Common myeloid progenitor, CD34-positive (primary cell): ENCODE data around the gene DAB2.
A peak's percentile ranks its signal among the peaks of the same experiment; 100 is the strongest.

ENCODE experiments used
- CTCF ChIA-PET: fragments of 350-600 bp; sonication (Branson Sonifier 250); formaldehyde crosslinking; loops from one replicate; lab custom pipeline; 2021; ENCODE audit warnings: antibody characterized with exemption; lab: Charles Lee
- POLR2A ChIA-PET: fragments of 350-600 bp; sonication (Branson Sonifier 250); formaldehyde crosslinking; loops from one replicate; lab custom pipeline; 2021; ENCODE audit warnings: antibody characterized with exemption; lab: Charles Lee
- DNase-seq, 3 donors: peaks; one replicate each; pipeline versions ENCODE4 v3.0.0 to v3.0.0-alpha.2; 2013
- H3K27ac ChIP-seq, 2 experiments: 1 replicate in 1 of 2; 2 replicates in 1 of 2; pipeline ENCODE4 v1.7.0; 2013; ENCODE audit warnings: inconsistent platforms in 2 of 2, low read length in 2 of 2, mild to moderate bottlenecking in 2 of 2, low read depth in 1 of 2, moderate library complexity in 1 of 2; ENCODE audit not compliant: severe bottlenecking in 2 of 2, insufficient read depth in 1 of 2, poor library complexity in 1 of 2
- H3K27me3 ChIP-seq, 5 experiments: replicated peaks in 2 of 5; 1 replicate in 3 of 5; 2 replicates in 2 of 5; pipeline versions ENCODE4 v1.6.1 to v1.7.0; 2013; ENCODE audit warnings: low read length in 4 of 5, mild to moderate bottlenecking in 2 of 5, moderate library complexity in 2 of 5, inconsistent platforms in 1 of 5; ENCODE audit not compliant: insufficient read depth in 5 of 5, control insufficient read depth in 4 of 5
- H3K36me3 ChIP-seq, 4 experiments: 1 replicate in 2 of 4; 2 replicates in 2 of 4; pipeline versions ENCODE4 v1.6.1 to v1.7.0; 2013; ENCODE audit warnings: low read length in 3 of 4, control low read depth in 1 of 4, mild to moderate bottlenecking in 1 of 4; ENCODE audit not compliant: control insufficient read depth in 4 of 4, insufficient read depth in 4 of 4
- H3K4me1 ChIP-seq, 4 experiments: 1 replicate in 3 of 4; 2 replicates in 1 of 4; pipeline versions ENCODE4 v1.6.1 to v1.7.1; 2013; ENCODE audit warnings: low read length in 3 of 4, mild to moderate bottlenecking in 3 of 4, control low read depth in 1 of 4, inconsistent platforms in 1 of 4, moderate library complexity in 1 of 4; ENCODE audit not compliant: control insufficient read depth in 4 of 4, insufficient read depth in 4 of 4; ENCODE audit errors: control extremely low read depth in 1 of 4
- H3K4me3 ChIP-seq, 7 experiments: 1 replicate in 4 of 7; 2 replicates in 3 of 7; pipeline versions ENCODE4 v1.5.1 to v1.7.0; 2013; ENCODE audit warnings: mild to moderate bottlenecking in 7 of 7, low read length in 6 of 7, moderate library complexity in 6 of 7, inconsistent platforms in 2 of 7, low read depth in 2 of 7, control low read depth in 1 of 7; ENCODE audit not compliant: insufficient read depth in 4 of 7, control insufficient read depth in 1 of 7; ENCODE audit errors: extremely low read depth in 1 of 7
- H3K9me3 ChIP-seq, 5 experiments: 1 replicate in 4 of 5; 2 replicates in 1 of 5; pipeline versions ENCODE4 v1.6.1 to v1.7.1; 2013; ENCODE audit warnings: low read length in 4 of 5, mild to moderate bottlenecking in 2 of 5, inconsistent platforms in 1 of 5, low read depth in 1 of 5, moderate library complexity in 1 of 5; ENCODE audit not compliant: control insufficient read depth in 4 of 5, insufficient read depth in 2 of 5; ENCODE audit errors: control extremely low read depth in 1 of 5
- WGBS: methylation state at CpG from one replicate; pipeline ENCODE4 v1.1.5; 2013; ENCODE audit not compliant: insufficient coverage; 5-methylcytosine and 5-hydroxymethylcytosine counted together

DAB2 gene

DNA sequence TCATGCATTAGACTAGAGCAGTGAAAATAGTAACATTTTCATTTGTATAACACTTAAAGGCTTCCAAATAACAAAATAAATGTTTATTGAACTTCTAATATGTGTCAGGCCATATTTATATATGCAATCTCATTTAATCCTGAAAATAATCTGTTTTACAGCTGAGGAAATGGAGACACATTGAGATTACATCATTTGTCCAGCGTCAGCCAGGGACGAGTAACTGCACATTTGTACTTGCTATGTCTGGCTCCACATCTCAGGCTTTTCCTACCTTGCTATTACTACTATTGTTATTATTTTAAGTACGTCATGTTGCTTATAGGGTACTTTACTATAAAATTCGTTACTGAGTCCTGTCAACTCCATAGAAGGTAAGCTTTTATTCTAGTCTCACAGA is 56.7 kb downstream of the DAB2 start:
- Histone ChIP-seq H3K27me3 (no peaks in the 10 kb centered on the region), H3K4me3 (no peak overlapping the region), H3K4me1 (no peaks in the 10 kb centered on the region), H3K27ac (no peak overlapping the region), H3K9me3 (no peaks in the 10 kb centered on the region), H3K36me3 (peaks cover 0 to 2% (median 0%) of the 10 kb centered on the region in 4 experiments)
- DNase-seq, result no peak
- ChIA-PET CTCF (interaction anchor here (1.3 kb wide), 3 partner anchors 8 to 180 kb away, joined by 3 to 4 read pairs (median 3); no protein-coding TSS in a partner anchor), POLR2A (no interaction called here)
- WGBS, result no CpG with 5 or more reads among the region's 4 CpGs

DNA sequence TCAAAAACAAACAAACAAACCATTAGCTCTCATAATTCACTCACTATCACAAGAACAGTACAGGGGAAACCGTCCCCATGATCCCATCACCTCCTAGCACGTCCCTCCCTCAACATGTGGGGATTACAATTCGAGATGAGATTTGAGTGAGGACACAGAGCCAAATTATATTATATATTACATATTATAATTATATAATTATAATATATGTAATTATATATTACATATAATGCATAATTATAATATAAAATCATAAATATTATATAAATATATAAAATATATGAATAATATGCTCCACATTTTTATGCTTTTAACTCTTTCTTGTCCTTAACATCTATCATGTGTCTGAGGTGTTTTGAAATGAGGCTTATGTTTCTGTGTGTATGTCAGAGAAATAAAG is 57.1 kb downstream of the DAB2 start:
- H3K27me3 ChIP-seq, result no peaks in the 10 kb centered on the region
- POLR2A ChIA-PET, result no interaction called here
- WGBS, result no CpG with 5 or more reads among the region's 3 CpGs
- DNase-seq, result no peak
- H3K27ac ChIP-seq, result no peak overlapping the region
- peaks cover 0 to 2% (median 0%) of the 10 kb centered on the region in 4 experiments for H3K36me3 ChIP-seq
- no peak overlapping the region for H3K4me3 ChIP-seq
- no peaks in the 10 kb centered on the region for H3K4me1 ChIP-seq
- no peaks in the 10 kb centered on the region for H3K9me3 ChIP-seq
- CTCF ChIA-PET, result interaction anchor here (1.3 kb wide), 2 partner anchors 8 to 180 kb away, joined by 3 to 4 read pairs; no protein-coding TSS in a partner anchor

DNA sequence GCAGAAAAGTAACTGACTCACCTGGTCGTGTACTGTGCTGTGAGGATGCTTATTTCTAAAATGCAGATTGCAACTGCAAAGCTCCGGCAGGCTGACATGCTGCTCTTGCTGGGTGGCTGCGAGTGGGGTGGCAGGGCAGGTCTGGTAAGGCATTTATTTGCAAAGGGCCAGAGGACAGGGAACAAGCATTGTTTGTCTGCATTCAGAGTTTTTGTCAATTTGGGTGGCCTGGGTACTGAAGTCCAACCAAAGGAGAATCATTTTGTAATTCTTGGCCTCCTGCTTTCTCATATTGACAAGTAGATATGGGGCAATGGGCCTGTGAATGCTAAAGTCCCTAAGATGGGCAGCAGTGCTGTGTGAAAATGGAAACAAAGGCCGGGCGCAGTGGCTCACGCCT is 60.4 kb downstream of the DAB2 start, which contains the start of gene C9:
C9 (minus strand) TSS at position 129 of the 400 bp plus-strand sequence; CDS start at position 98, 31 bp downstream.
- H3K4me1 ChIP-seq, result no peaks in the 10 kb centered on the region
- 65% methylated on average over 3 of the region's 6 CpGs for WGBS
- POLR2A ChIA-PET, result no interaction called here
- H3K27me3 ChIP-seq, result no peaks in the 10 kb centered on the region
- no peaks in the 10 kb centered on the region for H3K36me3 ChIP-seq
- no peak for DNase-seq
- CTCF ChIA-PET, result no interaction called here
- no peak within 1 kb of the TSS for H3K4me3 ChIP-seq
- H3K9me3 ChIP-seq, result no peaks in the 10 kb centered on the region
- H3K27ac ChIP-seq, result no peak within 1 kb of the TSS

DNA sequence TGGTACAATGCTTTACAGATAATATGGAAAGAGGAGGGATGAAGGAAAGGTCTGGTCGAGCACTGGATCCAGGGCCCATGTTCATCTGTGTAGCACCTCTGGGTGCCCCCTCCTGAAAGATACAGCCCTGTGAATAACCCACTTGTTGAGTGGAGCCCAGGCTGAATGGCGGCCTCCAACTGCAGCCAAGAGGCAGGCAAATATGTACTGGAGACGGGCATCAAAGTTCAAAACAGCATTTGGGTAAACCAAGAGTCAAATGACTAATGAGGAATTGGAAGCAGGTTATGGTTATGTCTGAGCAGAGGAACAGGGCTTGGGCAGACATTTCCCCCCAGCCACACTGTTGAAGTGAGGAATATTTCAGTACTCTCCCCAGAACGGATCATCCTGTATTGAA is 61.6 kb downstream of the DAB2 start:
- Histone ChIP-seq H3K4me3 (no peak overlapping the region), H3K27me3 (no peaks in the 10 kb centered on the region), H3K9me3 (no peaks in the 10 kb centered on the region), H3K4me1 (no peaks in the 10 kb centered on the region), H3K27ac (no peak overlapping the region), H3K36me3 (no peaks in the 10 kb centered on the region)
- WGBS, result 100% methylated on average over 3 of the region's 4 CpGs
- no peak for DNase-seq
- CTCF ChIA-PET, result no interaction called here
- POLR2A ChIA-PET, result no interaction called here

DNA sequence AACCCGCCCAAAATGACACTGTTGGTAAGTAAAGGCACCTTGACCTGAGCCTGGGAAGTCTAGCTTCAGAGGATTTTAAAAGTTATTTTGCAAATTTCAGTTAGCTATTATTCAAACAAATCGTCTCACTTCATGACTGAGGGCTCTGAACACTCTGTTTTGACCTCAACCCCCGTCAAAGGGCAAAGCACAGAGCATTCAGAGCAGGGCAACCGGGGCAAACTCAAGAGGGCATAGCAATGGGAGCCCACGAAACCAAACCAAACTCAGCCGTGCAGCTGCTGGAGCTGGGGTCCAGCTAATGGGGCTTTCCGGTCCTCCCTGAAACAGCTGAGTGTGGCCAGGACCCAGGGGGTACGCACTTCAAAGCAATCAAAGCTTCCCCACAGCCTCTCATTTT is 62.1 kb downstream of the DAB2 start:
- DNase-seq, result no peak
- Histone ChIP-seq H3K27me3 (no peaks in the 10 kb centered on the region), H3K36me3 (no peaks in the 10 kb centered on the region), H3K4me1 (no peaks in the 10 kb centered on the region), H3K4me3 (no peak overlapping the region), H3K9me3 (no peaks in the 10 kb centered on the region), H3K27ac (no peak overlapping the region)
- CTCF ChIA-PET, result no interaction called here
- POLR2A ChIA-PET, result no interaction called here
- 100% methylated on average over 6 of the region's 8 CpGs for WGBS

DNA sequence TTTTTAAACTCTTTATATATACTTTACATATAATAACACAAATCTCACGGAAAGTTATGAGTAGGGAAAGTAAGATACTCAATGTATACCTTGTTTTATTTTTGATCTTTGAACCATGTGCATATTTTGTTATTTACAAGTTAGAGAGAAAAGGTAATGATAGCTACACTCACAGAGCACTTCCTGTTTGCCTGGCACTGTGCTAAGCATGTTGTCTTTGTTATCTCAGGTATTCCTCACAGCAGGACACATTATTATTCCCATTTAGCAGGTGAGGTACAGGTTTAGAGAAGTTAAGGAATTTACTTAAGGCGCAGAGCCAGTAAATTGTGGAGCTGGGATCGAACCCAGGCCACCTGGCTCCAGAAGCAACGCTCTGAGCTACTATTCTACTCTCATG is 63.5 kb downstream of the DAB2 start:
- Histone ChIP-seq H3K4me3 (no peak overlapping the region), H3K4me1 (no peaks in the 10 kb centered on the region), H3K9me3 (no peaks in the 10 kb centered on the region), H3K27me3 (no peaks in the 10 kb centered on the region), H3K27ac (no peak overlapping the region), H3K36me3 (no peaks in the 10 kb centered on the region)
- POLR2A ChIA-PET, result no interaction called here
- 100% methylated on average over 2 of the region's 4 CpGs for WGBS
- DNase-seq, result no peak
- CTCF ChIA-PET, result interaction anchor here (0.8 to 1.1 kb wide), 2 partner anchors 12 to 15 kb away, joined by 3 read pairs; no protein-coding TSS in a partner anchor

DNA sequence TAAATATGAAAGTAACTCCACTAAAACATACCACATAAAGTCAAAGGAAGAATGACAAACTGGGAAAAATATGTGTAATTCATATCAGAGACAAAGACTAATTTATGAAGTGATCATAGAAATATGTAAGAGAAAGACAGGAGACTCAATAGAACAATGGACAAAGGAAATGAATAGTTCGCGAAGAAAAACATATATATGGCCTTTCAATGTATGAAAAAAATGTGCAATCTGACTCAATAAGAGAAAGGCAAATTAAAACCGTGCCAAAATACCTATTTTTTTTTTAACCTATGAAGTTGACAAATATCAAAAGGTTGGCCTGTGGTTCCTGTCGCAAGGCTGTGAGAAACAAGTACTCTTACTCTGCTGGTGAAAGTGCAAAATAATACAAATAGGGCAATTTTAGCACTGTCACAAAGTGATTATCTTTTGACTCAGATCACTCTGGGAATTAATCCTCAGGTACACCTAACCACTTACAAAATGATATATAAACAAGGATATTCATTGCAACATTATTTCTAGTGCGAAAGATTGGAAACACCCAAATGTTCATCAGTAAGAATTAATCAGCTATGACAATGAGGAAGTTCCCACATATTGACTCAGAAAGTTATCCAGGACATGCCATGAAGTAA is 64.2 kb downstream of the DAB2 start:
- Histone ChIP-seq H3K4me3 (no peak overlapping the region), H3K4me1 (no peaks in the 10 kb centered on the region), H3K27me3 (no peaks in the 10 kb centered on the region), H3K9me3 (no peaks in the 10 kb centered on the region), H3K27ac (no peak overlapping the region), H3K36me3 (no peaks in the 10 kb centered on the region)
- peak in 2 of 3 donors; percentile 5 to 29 for DNase-seq
- ChIA-PET POLR2A (no interaction called here), CTCF (interaction anchor here (1.1 kb wide), 1 partner anchor 13 kb away, joined by 3 read pairs; no protein-coding TSS in a partner anchor)
- WGBS, result 100% methylated on average over 3 of the region's 5 CpGs
